Measurements from ENCODE around the gene SUZ12. TPM values are rescaled to one million over a fixed set of nuclear protein-coding genes. Genes with fewer than 3 reads are reported as not detected.

SUZ12 gene
- total RNA-seq, 1 experiment from 2014 or later = 38.5 TPM

DNA sequence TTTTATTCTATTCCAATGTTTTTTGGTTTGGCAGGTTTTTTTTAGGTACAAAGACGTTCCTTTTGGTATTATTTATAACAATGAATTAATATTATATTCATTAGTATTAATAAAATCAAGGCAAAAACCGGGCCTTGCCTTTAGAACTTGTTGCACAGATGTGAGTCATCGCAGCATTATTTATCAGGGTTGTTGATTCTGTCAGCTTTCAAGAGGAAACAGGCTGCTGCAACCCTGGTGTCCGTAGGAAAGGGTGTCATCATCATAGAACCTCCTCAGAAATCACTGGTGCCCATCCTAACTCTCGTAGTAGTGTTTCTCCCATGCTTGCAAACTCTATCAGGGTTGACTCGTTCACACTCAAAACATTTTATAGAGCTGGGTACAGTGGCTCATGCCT is 60.2 kb downstream of the SUZ12 start:
- Histone ChIP-seq H3T11ph (ENCODE audit: low read length) (no peak overlapping the region), H2BK12ac (ENCODE audit: insufficient read length, low read depth, low read length) (no peak overlapping the region), H4K8ac (replicated peaks; ENCODE audit: insufficient read length, low read depth, low read length) (no peak overlapping the region), H2BK20ac (ENCODE audit: low read depth, low read length, poor library complexity, severe bottlenecking) (no peak overlapping the region), H3K4ac (ENCODE audit: low read depth, low read length) (no peak overlapping the region), H3K4me1 (ENCODE audit: insufficient read depth, low read length) (no peaks in the 10 kb centered on the region), H3K27ac (ENCODE audit: insufficient read length, low read depth, low read length) (no peak overlapping the region), H3K9me3 (ENCODE audit: control insufficient read depth, low read depth, low read length) (no peaks in the 10 kb centered on the region), H3K23ac (ENCODE audit: insufficient read length, low read depth, low read length) (no peak overlapping the region), H3K56ac (ENCODE audit: insufficient read length, low read depth, low read length) (no peak overlapping the region), H2AK5ac (ENCODE audit: insufficient read length, low read length) (no peak overlapping the region), H3K9ac (ENCODE audit: extremely low read depth, insufficient read length, low read length) (no peak overlapping the region), H3K79me2 (ENCODE audit: insufficient read depth, low read length) (no peaks in the 10 kb centered on the region), H3K27me3 (ENCODE audit: insufficient read depth, low read length) (no peaks in the 10 kb centered on the region), H3K18ac (ENCODE audit: insufficient read length, low read depth, low read length) (no peak overlapping the region), H4K91ac (ENCODE audit: insufficient read length, low read depth, low read length) (no peak overlapping the region), H3K4me2 (ENCODE audit: insufficient read depth, insufficient read length, low read length) (no peak overlapping the region), H3K23me2 (ENCODE audit: insufficient read length, low read depth, low read length, poor library complexity, severe bottlenecking) (no peaks in the 10 kb centered on the region), H2BK5ac (ENCODE audit: insufficient read length, low read length) (no peak overlapping the region), H2AFZ (ENCODE audit: low read length) (no peak overlapping the region), H3K14ac (ENCODE audit: insufficient read depth, low read length) (no peak overlapping the region), H2BK120ac (ENCODE audit: low read depth, low read length, poor library complexity, severe bottlenecking) (no peak overlapping the region), H2BK15ac (ENCODE audit: low read depth, low read length) (no peak overlapping the region), H4K20me1 (ENCODE audit: control insufficient read depth, insufficient read depth, insufficient read length) (no peaks in the 10 kb centered on the region), H4K5ac (ENCODE audit: insufficient read length, low read depth, low read length) (no peak overlapping the region), H3K79me1 (ENCODE audit: insufficient read depth, low read depth, low read length, poor library complexity, severe bottlenecking) (no peaks in the 10 kb centered on the region)
- peaks cover 33 to 82% (median 71%) of the 10 kb centered on the region in 3 experiments; a peak in 6 of 7 replicates for H3K36me3 Mint-ChIP-seq (ENCODE audit: insufficient read depth in 1 of 3, low read depth in 3 of 3)
- H3K27me3 Mint-ChIP-seq (ENCODE audit: low read depth) = no peaks in the 10 kb centered on the region
- WGBS (ENCODE audit: extremely low coverage, insufficient read length, low lambda C conversion rate) = no CpG with 5 or more reads among the region's 6 CpGs
- H3K27ac Mint-ChIP-seq = no peak overlapping the region
- no peaks in the 10 kb centered on the region for H3K4me1 Mint-ChIP-seq
- DNase-seq = no peak
- TF ChIP-seq, protein P1, sequence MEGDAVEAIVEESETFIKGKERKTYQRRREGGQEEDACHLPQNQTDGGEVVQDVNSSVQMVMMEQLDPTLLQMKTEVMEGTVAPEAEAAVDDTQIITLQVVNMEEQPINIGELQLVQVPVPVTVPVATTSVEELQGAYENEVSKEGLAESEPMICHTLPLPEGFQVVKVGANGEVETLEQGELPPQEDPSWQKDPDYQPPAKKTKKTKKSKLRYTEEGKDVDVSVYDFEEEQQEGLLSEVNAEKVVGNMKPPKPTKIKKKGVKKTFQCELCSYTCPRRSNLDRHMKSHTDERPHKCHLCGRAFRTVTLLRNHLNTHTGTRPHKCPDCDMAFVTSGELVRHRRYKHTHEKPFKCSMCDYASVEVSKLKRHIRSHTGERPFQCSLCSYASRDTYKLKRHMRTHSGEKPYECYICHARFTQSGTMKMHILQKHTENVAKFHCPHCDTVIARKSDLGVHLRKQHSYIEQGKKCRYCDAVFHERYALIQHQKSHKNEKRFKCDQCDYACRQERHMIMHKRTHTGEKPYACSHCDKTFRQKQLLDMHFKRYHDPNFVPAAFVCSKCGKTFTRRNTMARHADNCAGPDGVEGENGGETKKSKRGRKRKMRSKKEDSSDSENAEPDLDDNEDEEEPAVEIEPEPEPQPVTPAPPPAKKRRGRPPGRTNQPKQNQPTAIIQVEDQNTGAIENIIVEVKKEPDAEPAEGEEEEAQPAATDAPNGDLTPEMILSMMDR (conservative IDR thresholded peaks at IDR 0.05) = no peak
- no peak overlapping the region for H3K4me3 Mint-ChIP-seq
- H3K9me3 Mint-ChIP-seq = no peaks in the 10 kb centered on the region
